SK-N-SH (cell line): Measurements from ENCODE around the gene SLFNL1. TPM values are rescaled to one million over a fixed set of nuclear protein-coding genes. Genes with fewer than 3 reads are reported as not detected.

Source experiments
- CTCF ChIA-PET: fragments of 300-600, 350-600 bp; formaldehyde crosslinking; extraction: SDS; loops from one replicate; lab custom pipeline; 2021; lab: Yijun Ruan, JAX
- POLR2A ChIA-PET: fragments of 350-600 bp; sonication (Branson Sonifier 250); formaldehyde crosslinking; extraction: SDS; loops from one replicate; lab custom pipeline; 2020; ENCODE audit warnings: antibody characterized with exemption, inconsistent platforms; lab: Yijun Ruan, JAX
- DNase-seq: peaks from one replicate; pipeline ENCODE4 v3.0.0; 2012
- H2AFZ ChIP-seq: fragments of 200-600 bp; sonication (generic); 2 replicates; pipeline ENCODE4 v1.8.1; 2016; ENCODE audit warnings: antibody characterized with exemption, mild to moderate bottlenecking, low read depth
- H3F3A ChIP-seq: fragments of 200-600 bp; sonication (generic); replicated peaks from 2 replicates; pipeline ENCODE3; 2016; ENCODE audit warnings: antibody characterized with exemption, mild to moderate bottlenecking; ENCODE audit not compliant: insufficient read depth
- H3K27ac ChIP-seq, 2 experiments: fragments of 200-500 bp in 1 of 2; fragments of 200-600 bp in 1 of 2; sonication (Bioruptor generic) in 1 of 2; sonication (generic), shearing (Covaris generic) in 1 of 2; 2 replicates each; pipeline versions ENCODE4 v1.5.1 to v1.6.1; 2014 to 2016; ENCODE audit warnings: low read depth in 2 of 2, inconsistent platforms in 1 of 2, low read length in 1 of 2, mild to moderate bottlenecking in 1 of 2, mixed read lengths in 1 of 2
- H3K27me3 ChIP-seq: fragments of 200-600 bp; sonication (generic), shearing (Covaris generic); 2 replicates; pipeline ENCODE4 v1.6.1; 2016; ENCODE audit warnings: mixed run types; ENCODE audit not compliant: insufficient read depth
- H3K36me3 ChIP-seq, 2 experiments: fragments of 200-500 bp in 1 of 2; fragments of 200-600 bp in 1 of 2; sonication (Bioruptor generic) in 1 of 2; sonication (generic) in 1 of 2; replicated peaks in 1 of 2; 2 replicates each; pipeline versions ENCODE3 to v1.5.1; 2014 to 2016; ENCODE audit warnings: low read length in 1 of 2, mild to moderate bottlenecking in 1 of 2; ENCODE audit not compliant: insufficient read depth in 2 of 2, control insufficient read depth in 1 of 2
- H3K4me1 ChIP-seq, 2 experiments: fragments of 200-500 bp in 1 of 2; fragments of 200-600 bp in 1 of 2; sonication (Bioruptor generic) in 1 of 2; sonication (generic), shearing (Covaris generic) in 1 of 2; 2 replicates each; pipeline versions ENCODE4 v1.5.1 to v1.6.1; 2014 to 2016; ENCODE audit warnings: low read depth in 1 of 2, low read length in 1 of 2, mixed run types in 1 of 2; ENCODE audit not compliant: insufficient read depth in 2 of 2, control insufficient read depth in 1 of 2
- H3K4me2 ChIP-seq: fragments of 200-600 bp; sonication (generic), shearing (Covaris generic); 2 replicates; pipeline ENCODE4 v1.6.1; 2017; ENCODE audit warnings: mixed run types
- H3K4me3 ChIP-seq, 2 experiments: fragments of 200-500 bp in 1 of 2; fragments of 200-600 bp in 1 of 2; sonication (Bioruptor generic) in 1 of 2; sonication (generic), shearing (Covaris generic) in 1 of 2; 2 replicates each; pipeline versions ENCODE4 v1.5.1 to v1.8.1; 2014 to 2016; ENCODE audit warnings: low read depth in 2 of 2, inconsistent platforms in 1 of 2, low read length in 1 of 2, mild to moderate bottlenecking in 1 of 2, mixed read lengths in 1 of 2, moderate library complexity in 1 of 2
- H3K79me2 ChIP-seq: fragments of 200-600 bp; sonication (generic); 2 replicates; pipeline ENCODE4 v1.8.1; 2017; ENCODE audit warnings: mild to moderate bottlenecking; ENCODE audit not compliant: insufficient read depth
- H3K9ac ChIP-seq: fragments of 200-600 bp; sonication (generic); 2 replicates; pipeline ENCODE4 v1.6.1; 2017; ENCODE audit warnings: mixed run types
- H3K9me2 ChIP-seq: fragments of 200-600 bp; sonication (generic); 2 replicates; pipeline ENCODE4 v1.6.1; 2017; ENCODE audit warnings: mixed run types
- H3K9me3 ChIP-seq: fragments of 200-600 bp; sonication (generic); 2 replicates; pipeline ENCODE4 v1.6.1; 2017; ENCODE audit warnings: mixed run types, mild to moderate bottlenecking, moderate library complexity
- H4K20me1 ChIP-seq: fragments of 200-600 bp; sonication (generic); 2 replicates; pipeline ENCODE4 v1.6.1; 2017; ENCODE audit warnings: mild to moderate bottlenecking, mixed run types; ENCODE audit not compliant: insufficient read depth
- ELF1 ChIP-seq: IDR thresholded peaks from 2 replicates; pipeline ENCODE4 v1.4.0; 2012
- EP300 ChIP-seq, 2 experiments: IDR thresholded peaks; 2 replicates each; pipeline versions ENCODE4 v1.4.0 to v1.6.1; 2012; ENCODE audit warnings: borderline replicate concordance in 1 of 2, low read depth in 1 of 2, low read length in 1 of 2
- EZH2phosphoT487 ChIP-seq: fragments of 200-600 bp; sonication (generic); IDR thresholded peaks from 2 replicates; pipeline ENCODE4 v1.6.1; 2017; ENCODE audit warnings: low read depth, mixed run types, mild to moderate bottlenecking, antibody characterized with exemption, moderate library complexity, borderline replicate concordance
- FOXJ3 ChIP-seq: sonication (generic); formaldehyde crosslinking; IDR thresholded peaks from 2 replicates; pipeline ENCODE4 v1.5.1; 2020; ENCODE audit warnings: mild to moderate bottlenecking, missing genetic modification reagents
- MEF2A ChIP-seq: IDR thresholded peaks from 2 replicates; pipeline ENCODE4 v1.4.0; 2012; ENCODE audit warnings: low read depth, borderline replicate concordance
- MXI1 ChIP-seq: IDR thresholded peaks from 2 replicates; pipeline ENCODE4 v1.6.1; 2012; ENCODE audit warnings: mild to moderate bottlenecking, low read depth, low read length, improper control_type of control experiment
- POLR2AphosphoS5 ChIP-seq: IDR thresholded peaks from 2 replicates; pipeline ENCODE4 v1.6.1; 2012; ENCODE audit warnings: low read depth, low read length
- RAD21 ChIP-seq: IDR thresholded peaks from 2 replicates; pipeline ENCODE4 v1.6.1; 2012; ENCODE audit warnings: mild to moderate bottlenecking, low read length
- RCOR1 ChIP-seq: fragments of 150-350 bp; IDR thresholded peaks from 2 replicates; pipeline ENCODE4 v1.6.1; 2017; ENCODE audit warnings: antibody characterized with exemption, low read length
- RFX5 ChIP-seq: IDR thresholded peaks from 2 replicates; pipeline ENCODE4 v1.6.1; 2012; ENCODE audit warnings: mild to moderate bottlenecking, improper control_type of control experiment, low read length
- RXRA ChIP-seq: IDR thresholded peaks from 2 replicates; pipeline ENCODE4 v1.4.0; 2012; ENCODE audit warnings: low read depth, mild to moderate bottlenecking, borderline replicate concordance
- SIN3A ChIP-seq: IDR thresholded peaks from 2 replicates; pipeline ENCODE4 v1.6.1; 2012; ENCODE audit warnings: low read depth, mild to moderate bottlenecking, low read length, moderate library complexity, borderline replicate concordance
- SMC3 ChIP-seq: IDR thresholded peaks from 2 replicates; pipeline ENCODE4 v1.6.1; 2012; ENCODE audit warnings: low read depth, low read length, improper control_type of control experiment
- TAF1 ChIP-seq: IDR thresholded peaks from 2 replicates; pipeline ENCODE4 v1.6.1; 2012; ENCODE audit warnings: low read depth, mild to moderate bottlenecking, low read length, moderate library complexity, borderline replicate concordance
- TCF12 ChIP-seq: IDR thresholded peaks from 2 replicates; pipeline ENCODE4 v1.4.0; 2012
- WGBS: methylation state at CpG from one replicate; pipeline ENCODE4 v1.1.6; 2017; ENCODE audit warnings: low lambda C conversion rate; 5-methylcytosine and 5-hydroxymethylcytosine counted together
- polyA plus RNA-seq, 3 experiments: library from polyadenylated mRNA; depleted of rRNA; stranded (reverse); fragments of >200 nt; gene quantifications; 2 replicates each; pipeline ENCODE4 v1.2.3, GENCODE V29; 2012
- TF ChIP-seq, protein P1 (sequence below): IDR thresholded peaks from 2 replicates; pipeline ENCODE4 v1.6.1; 2012; ENCODE audit warnings: mild to moderate bottlenecking, low read depth, low read length, moderate library complexity
- TF ChIP-seq, protein P2 (sequence below): fragments of 150-350 bp; IDR thresholded peaks from 2 replicates; pipeline ENCODE4 v1.6.1; 2016; ENCODE audit warnings: mild to moderate bottlenecking, low read depth, low read length
- TF ChIP-seq, protein P3 (sequence below): IDR thresholded peaks from 2 replicates; pipeline ENCODE4 v1.4.0; 2012; ENCODE audit warnings: low read depth
- TF ChIP-seq, protein P4 (sequence below): IDR thresholded peaks from 2 replicates; pipeline ENCODE4 v1.4.0; 2012; ENCODE audit warnings: low read depth, borderline replicate concordance
- TF ChIP-seq, protein P5 (sequence below): fragments of 200-600 bp; sonication (generic); IDR thresholded peaks from 2 replicates; pipeline ENCODE4 v1.6.1; 2017; ENCODE audit warnings: antibody characterized with exemption, mild to moderate bottlenecking, moderate library complexity

The SLFNL1 gene
- polyA plus RNA-seq, 1 of the 3 experiments (the other 2 are of a cell fraction), result 0.26 TPM

DNA sequence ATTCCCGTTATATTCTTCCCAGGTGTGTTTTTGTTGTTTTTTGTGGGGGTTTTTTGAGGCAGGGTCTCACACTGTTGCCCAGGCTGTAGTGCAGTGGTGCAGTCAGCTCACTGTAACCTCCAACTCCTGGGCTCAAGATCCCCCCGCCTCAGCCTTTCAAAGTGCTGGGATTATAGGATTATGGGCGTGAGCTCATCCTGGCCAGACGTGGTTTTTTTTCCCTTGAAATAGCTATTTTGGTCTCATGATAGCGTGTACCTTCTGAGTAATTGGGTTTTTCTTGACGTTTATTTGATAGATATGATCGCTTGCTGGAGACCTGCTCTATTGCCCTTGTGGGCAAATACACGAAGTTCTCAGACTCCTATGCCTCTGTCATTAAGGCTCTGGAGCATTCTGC lies 24.4 kb downstream of the SLFNL1 start:
- Histone ChIP-seq H3K4me2 (no peak overlapping the region), H2AFZ (no peak overlapping the region), H3K27me3 (no peaks in the 10 kb centered on the region), H3F3A (peaks cover 33% of the 10 kb centered on the region), H3K9me3 (no peaks in the 10 kb centered on the region), H4K20me1 (peaks cover 14% of the 10 kb centered on the region; the same call in 1 of the 2 replicates), H3K9me2 (no peaks in the 10 kb centered on the region), H3K36me3 (peaks cover 63 to 68% of the 10 kb centered on the region in 2 experiments), H3K4me3 (no peak overlapping the region), H3K4me1 (peaks cover 0 to under 1% of the 10 kb centered on the region in 2 experiments; a peak in 1 of 4 replicates), H3K27ac (no peak overlapping the region), H3K79me2 (peaks cover 70% of the 10 kb centered on the region), H3K9ac (no peak overlapping the region)
- no peak for DNase-seq
- ChIA-PET POLR2A (no interaction called here), CTCF (interaction anchor here (1.0 to 1.5 kb wide), 3 partner anchors 13 to 49 kb away, joined by 3 to 4 read pairs (median 3); no protein-coding TSS in a partner anchor)
- 90% methylated on average over 8 of the region's 8 CpGs for WGBS
- TF ChIP-seq MEF2A, result no peak
- TF ChIP-seq EP300 (IDR thresholded peaks at IDR 0.05; ENCODE audit: borderline replicate concordance in 1 of 2, low read depth in 1 of 2, low read length in 1 of 2), result no peak
- no peak for TF ChIP-seq SMC3
- TF ChIP-seq MXI1, result no peak
- no peak for TF ChIP-seq SIN3A
- TF ChIP-seq ELF1, result no peak
- no peak for TF ChIP-seq FOXJ3
- TF ChIP-seq, protein P1, sequence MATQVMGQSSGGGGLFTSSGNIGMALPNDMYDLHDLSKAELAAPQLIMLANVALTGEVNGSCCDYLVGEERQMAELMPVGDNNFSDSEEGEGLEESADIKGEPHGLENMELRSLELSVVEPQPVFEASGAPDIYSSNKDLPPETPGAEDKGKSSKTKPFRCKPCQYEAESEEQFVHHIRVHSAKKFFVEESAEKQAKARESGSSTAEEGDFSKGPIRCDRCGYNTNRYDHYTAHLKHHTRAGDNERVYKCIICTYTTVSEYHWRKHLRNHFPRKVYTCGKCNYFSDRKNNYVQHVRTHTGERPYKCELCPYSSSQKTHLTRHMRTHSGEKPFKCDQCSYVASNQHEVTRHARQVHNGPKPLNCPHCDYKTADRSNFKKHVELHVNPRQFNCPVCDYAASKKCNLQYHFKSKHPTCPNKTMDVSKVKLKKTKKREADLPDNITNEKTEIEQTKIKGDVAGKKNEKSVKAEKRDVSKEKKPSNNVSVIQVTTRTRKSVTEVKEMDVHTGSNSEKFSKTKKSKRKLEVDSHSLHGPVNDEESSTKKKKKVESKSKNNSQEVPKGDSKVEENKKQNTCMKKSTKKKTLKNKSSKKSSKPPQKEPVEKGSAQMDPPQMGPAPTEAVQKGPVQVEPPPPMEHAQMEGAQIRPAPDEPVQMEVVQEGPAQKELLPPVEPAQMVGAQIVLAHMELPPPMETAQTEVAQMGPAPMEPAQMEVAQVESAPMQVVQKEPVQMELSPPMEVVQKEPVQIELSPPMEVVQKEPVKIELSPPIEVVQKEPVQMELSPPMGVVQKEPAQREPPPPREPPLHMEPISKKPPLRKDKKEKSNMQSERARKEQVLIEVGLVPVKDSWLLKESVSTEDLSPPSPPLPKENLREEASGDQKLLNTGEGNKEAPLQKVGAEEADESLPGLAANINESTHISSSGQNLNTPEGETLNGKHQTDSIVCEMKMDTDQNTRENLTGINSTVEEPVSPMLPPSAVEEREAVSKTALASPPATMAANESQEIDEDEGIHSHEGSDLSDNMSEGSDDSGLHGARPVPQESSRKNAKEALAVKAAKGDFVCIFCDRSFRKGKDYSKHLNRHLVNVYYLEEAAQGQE, result no peak
- TF ChIP-seq RXRA, result no peak
- no peak for TF ChIP-seq TAF1
- TF ChIP-seq POLR2AphosphoS5, result no peak
- TF ChIP-seq EZH2phosphoT487, result no peak
- TF ChIP-seq TCF12, result no peak
- TF ChIP-seq, protein P2, sequence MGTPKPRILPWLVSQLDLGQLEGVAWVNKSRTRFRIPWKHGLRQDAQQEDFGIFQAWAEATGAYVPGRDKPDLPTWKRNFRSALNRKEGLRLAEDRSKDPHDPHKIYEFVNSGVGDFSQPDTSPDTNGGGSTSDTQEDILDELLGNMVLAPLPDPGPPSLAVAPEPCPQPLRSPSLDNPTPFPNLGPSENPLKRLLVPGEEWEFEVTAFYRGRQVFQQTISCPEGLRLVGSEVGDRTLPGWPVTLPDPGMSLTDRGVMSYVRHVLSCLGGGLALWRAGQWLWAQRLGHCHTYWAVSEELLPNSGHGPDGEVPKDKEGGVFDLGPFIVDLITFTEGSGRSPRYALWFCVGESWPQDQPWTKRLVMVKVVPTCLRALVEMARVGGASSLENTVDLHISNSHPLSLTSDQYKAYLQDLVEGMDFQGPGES, result no peak
- TF ChIP-seq, protein P3, sequence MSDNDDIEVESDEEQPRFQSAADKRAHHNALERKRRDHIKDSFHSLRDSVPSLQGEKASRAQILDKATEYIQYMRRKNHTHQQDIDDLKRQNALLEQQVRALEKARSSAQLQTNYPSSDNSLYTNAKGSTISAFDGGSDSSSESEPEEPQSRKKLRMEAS, result no peak
- TF ChIP-seq, protein P4, sequence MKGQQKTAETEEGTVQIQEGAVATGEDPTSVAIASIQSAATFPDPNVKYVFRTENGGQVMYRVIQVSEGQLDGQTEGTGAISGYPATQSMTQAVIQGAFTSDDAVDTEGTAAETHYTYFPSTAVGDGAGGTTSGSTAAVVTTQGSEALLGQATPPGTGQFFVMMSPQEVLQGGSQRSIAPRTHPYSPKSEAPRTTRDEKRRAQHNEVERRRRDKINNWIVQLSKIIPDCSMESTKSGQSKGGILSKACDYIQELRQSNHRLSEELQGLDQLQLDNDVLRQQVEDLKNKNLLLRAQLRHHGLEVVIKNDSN, result no peak
- TF ChIP-seq RFX5, result no peak
- TF ChIP-seq RAD21, result no peak
- TF ChIP-seq, protein P5, sequence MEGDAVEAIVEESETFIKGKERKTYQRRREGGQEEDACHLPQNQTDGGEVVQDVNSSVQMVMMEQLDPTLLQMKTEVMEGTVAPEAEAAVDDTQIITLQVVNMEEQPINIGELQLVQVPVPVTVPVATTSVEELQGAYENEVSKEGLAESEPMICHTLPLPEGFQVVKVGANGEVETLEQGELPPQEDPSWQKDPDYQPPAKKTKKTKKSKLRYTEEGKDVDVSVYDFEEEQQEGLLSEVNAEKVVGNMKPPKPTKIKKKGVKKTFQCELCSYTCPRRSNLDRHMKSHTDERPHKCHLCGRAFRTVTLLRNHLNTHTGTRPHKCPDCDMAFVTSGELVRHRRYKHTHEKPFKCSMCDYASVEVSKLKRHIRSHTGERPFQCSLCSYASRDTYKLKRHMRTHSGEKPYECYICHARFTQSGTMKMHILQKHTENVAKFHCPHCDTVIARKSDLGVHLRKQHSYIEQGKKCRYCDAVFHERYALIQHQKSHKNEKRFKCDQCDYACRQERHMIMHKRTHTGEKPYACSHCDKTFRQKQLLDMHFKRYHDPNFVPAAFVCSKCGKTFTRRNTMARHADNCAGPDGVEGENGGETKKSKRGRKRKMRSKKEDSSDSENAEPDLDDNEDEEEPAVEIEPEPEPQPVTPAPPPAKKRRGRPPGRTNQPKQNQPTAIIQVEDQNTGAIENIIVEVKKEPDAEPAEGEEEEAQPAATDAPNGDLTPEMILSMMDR, result no peak
- no peak for TF ChIP-seq RCOR1
